Measurements from ENCODE around the gene ALDH3A1. TPM values are rescaled to one million over a fixed set of nuclear protein-coding genes. Genes with fewer than 3 reads are reported as not detected.

The ALDH3A1 gene
- total RNA-seq, 2 experiments from 2014 or later, result 0.14 TPM; not detected in 1

- no peak for DNase-seq
- Mint-ChIP-seq H3K36me3 (no peaks in the 10 kb centered on the region), H3K4me1 (no peaks in the 10 kb centered on the region), H3K4me3 (no peak overlapping the region), H3K27me3 (peaks cover 3% of the 10 kb centered on the region), H3K27ac (no peak overlapping the region), H3K9me3 (ENCODE audit: low read depth) (no peaks in the 10 kb centered on the region)
- CTCF ChIA-PET, result interaction anchor here (1.0 to 2.5 kb wide), 5 partner anchors 19 to 404 kb away, joined by 3 to 18 read pairs (median 7); no protein-coding TSS in a partner anchor
- no peak for ATAC-seq
These were observed 4.7 kb downstream of the ALDH3A1 start for GRCh38 chr17:19743101-19744100.

GRCh38 chr17:19742495-19742894 lies 5.6 kb downstream of the ALDH3A1 start:
- Mint-ChIP-seq H3K36me3 (no peaks in the 10 kb centered on the region), H3K4me1 (no peaks in the 10 kb centered on the region), H3K27ac (no peak overlapping the region), H3K27me3 (no peaks in the 10 kb centered on the region), H3K4me3 (no peak overlapping the region), H3K9me3 (ENCODE audit: low read depth) (no peaks in the 10 kb centered on the region)
- DNase-seq (no peak), ATAC-seq (no peak)
- CTCF ChIA-PET, result interaction anchor here (1.0 to 2.3 kb wide), 3 partner anchors 9 to 24 kb away, joined by 3 to 7 read pairs (median 3); no protein-coding TSS in a partner anchor

GRCh38 chr17:19741832-19742457 lies 6.2 kb downstream of the ALDH3A1 start:
- ATAC-seq (no peak), DNase-seq (no peak)
- Mint-ChIP-seq H3K4me3 (no peak overlapping the region), H3K27ac (no peak overlapping the region), H3K27me3 (no peaks in the 10 kb centered on the region), H3K36me3 (no peaks in the 10 kb centered on the region), H3K4me1 (no peaks in the 10 kb centered on the region), H3K9me3 (ENCODE audit: low read depth) (no peaks in the 10 kb centered on the region)
- CTCF ChIA-PET, result interaction anchor here (1.0 to 2.3 kb wide), 3 partner anchors 10 to 25 kb away, joined by 3 to 7 read pairs (median 3); no protein-coding TSS in a partner anchor

- no peaks in the 10 kb centered on the region for H3K9me3 Mint-ChIP-seq (ENCODE audit: low read depth)
- H3K4me1 Mint-ChIP-seq, result no peaks in the 10 kb centered on the region
- H3K4me3 Mint-ChIP-seq, result no peak overlapping the region
- no peak for DNase-seq
- no peak overlapping the region for H3K27ac Mint-ChIP-seq
- no peak for ATAC-seq
- no peaks in the 10 kb centered on the region for H3K36me3 Mint-ChIP-seq
- no peaks in the 10 kb centered on the region for H3K27me3 Mint-ChIP-seq
- CTCF ChIA-PET, result no interaction called here
These were observed 7.2 kb downstream of the ALDH3A1 start for GRCh38 chr17:19740933-19741332.

- no peaks in the 10 kb centered on the region for H3K4me1 Mint-ChIP-seq
- ATAC-seq (no peak), DNase-seq (no peak)
- no peaks in the 10 kb centered on the region for H3K9me3 Mint-ChIP-seq (ENCODE audit: low read depth)
- H3K27ac Mint-ChIP-seq, result no peak overlapping the region
- no peaks in the 10 kb centered on the region for H3K36me3 Mint-ChIP-seq
- H3K27me3 Mint-ChIP-seq, result peaks cover 2% of the 10 kb centered on the region
- CTCF ChIA-PET, result no interaction called here
- H3K4me3 Mint-ChIP-seq, result no peak overlapping the region
These were observed 8.6 kb downstream of the ALDH3A1 start for GRCh38 chr17:19739241-19740201.

GRCh38 chr17:19738757-19739156 lies 9.3 kb downstream of the ALDH3A1 start:
- H3K27ac Mint-ChIP-seq, result no peak overlapping the region

GRCh38 chr17:19738073-19738449 lies 10.0 kb downstream of the ALDH3A1 start:
- Mint-ChIP-seq H3K4me3 (no peak overlapping the region), H3K27ac (no peak overlapping the region), H3K27me3 (peaks cover 6% of the 10 kb centered on the region), H3K4me1 (no peaks in the 10 kb centered on the region), H3K36me3 (no peaks in the 10 kb centered on the region), H3K9me3 (ENCODE audit: low read depth) (no peaks in the 10 kb centered on the region)
- ATAC-seq, result no peak
- no peak for DNase-seq
- CTCF ChIA-PET, result no interaction called here

More at GRCh38 chr17:19738757-19739156, 9.3 kb downstream of the ALDH3A1 start:
- no peaks in the 10 kb centered on the region for H3K9me3 Mint-ChIP-seq (ENCODE audit: low read depth)
- H3K4me1 Mint-ChIP-seq, result no peaks in the 10 kb centered on the region
- DNase-seq (no peak), ATAC-seq (no peak)
- H3K27me3 Mint-ChIP-seq, result peaks cover 6% of the 10 kb centered on the region
- H3K36me3 Mint-ChIP-seq, result no peaks in the 10 kb centered on the region
- H3K4me3 Mint-ChIP-seq, result no peak overlapping the region
- CTCF ChIA-PET, result no interaction called here

GRCh38 chr17:19737305-19738072 lies 10.6 kb downstream of the ALDH3A1 start:
- Mint-ChIP-seq H3K9me3 (ENCODE audit: low read depth) (no peaks in the 10 kb centered on the region), H3K27ac (no peak overlapping the region), H3K27me3 (peaks cover 6% of the 10 kb centered on the region), H3K4me1 (no peaks in the 10 kb centered on the region), H3K4me3 (no peak overlapping the region), H3K36me3 (no peaks in the 10 kb centered on the region)
- CTCF ChIA-PET, result interaction anchor here (1.2 kb wide), 1 partner anchor 25 kb away, joined by 3 read pairs; no protein-coding TSS in a partner anchor
- DNase-seq (no peak), ATAC-seq (no peak)

GRCh38 chr17:19736071-19736470 lies 12.0 kb downstream of the ALDH3A1 start:
- H3K27ac Mint-ChIP-seq, result no peak overlapping the region

GRCh38 chr17:19733953-19734526 lies 14.1 kb downstream of the ALDH3A1 start:
- ATAC-seq, result no peak
- H3K27me3 Mint-ChIP-seq, result peaks cover 6% of the 10 kb centered on the region
- DNase-seq, result no peak
- no peaks in the 10 kb centered on the region for H3K36me3 Mint-ChIP-seq
- H3K9me3 Mint-ChIP-seq (ENCODE audit: low read depth), result no peaks in the 10 kb centered on the region
- CTCF ChIA-PET, result interaction anchor here (1.0 kb wide), 1 partner anchor 11 kb away, joined by 4 read pairs; no protein-coding TSS in a partner anchor
- no peaks in the 10 kb centered on the region for H3K4me1 Mint-ChIP-seq
- no peak overlapping the region for H3K4me3 Mint-ChIP-seq
- no peak overlapping the region for H3K27ac Mint-ChIP-seq

More at GRCh38 chr17:19736071-19736470, 12.0 kb downstream of the ALDH3A1 start:
- Mint-ChIP-seq H3K4me3 (no peak overlapping the region), H3K9me3 (ENCODE audit: low read depth) (no peaks in the 10 kb centered on the region), H3K27me3 (peaks cover 6% of the 10 kb centered on the region), H3K36me3 (no peaks in the 10 kb centered on the region), H3K4me1 (no peaks in the 10 kb centered on the region)
- ATAC-seq (no peak), DNase-seq (no peak)
- CTCF ChIA-PET, result interaction anchor here (1.2 to 1.6 kb wide), 2 partner anchors 9 to 27 kb away, joined by 3 to 6 read pairs; no protein-coding TSS in a partner anchor

- no peak for DNase-seq
- CTCF ChIA-PET, result no interaction called here
- H3K27ac Mint-ChIP-seq, result no peak overlapping the region
- no peaks in the 10 kb centered on the region for H3K36me3 Mint-ChIP-seq
- no peaks in the 10 kb centered on the region for H3K9me3 Mint-ChIP-seq (ENCODE audit: low read depth)
- H3K4me3 Mint-ChIP-seq, result no peak overlapping the region
- no peak for ATAC-seq
- H3K27me3 Mint-ChIP-seq, result peaks cover 6% of the 10 kb centered on the region
- H3K4me1 Mint-ChIP-seq, result no peaks in the 10 kb centered on the region
These were observed 16.5 kb downstream of the ALDH3A1 start for GRCh38 chr17:19731626-19732025.

- no peaks in the 10 kb centered on the region for H3K9me3 Mint-ChIP-seq (ENCODE audit: low read depth)
- no peak overlapping the region for H3K27ac Mint-ChIP-seq
- CTCF ChIA-PET, result no interaction called here
- H3K4me3 Mint-ChIP-seq, result no peak overlapping the region
- no peak for ATAC-seq
- peaks cover 6% of the 10 kb centered on the region for H3K27me3 Mint-ChIP-seq
- no peak for DNase-seq
- H3K36me3 Mint-ChIP-seq, result no peaks in the 10 kb centered on the region
- no peaks in the 10 kb centered on the region for H3K4me1 Mint-ChIP-seq
These were observed 17.3 kb downstream of the ALDH3A1 start for GRCh38 chr17:19730843-19731242.
